Esophagus squamous epithelium (tissue), 5 donors: ENCODE measurements around the gene PITHD1. TPM values are rescaled to one million over a fixed set of nuclear protein-coding genes. Genes with fewer than 3 reads are reported as not detected.

Experiments
- DNase-seq: peaks from one replicate; lab custom pipeline; 2025; lab: John Stamatoyannopoulos, UW
- H3K27ac ChIP-seq, 4 donors: fragments of 200-600 bp; sonication (generic); one replicate each; pipeline ENCODE4 v1.5.1; 2016 to 2019; ENCODE audit warnings: mild to moderate bottlenecking in 1 of 4
- H3K27me3 ChIP-seq, 4 donors: fragments of 200-600 bp; sonication (generic); 1 replicate in 3 of 4; 2 replicates in 1 of 4; pipeline versions ENCODE4 v1.5.1 to v1.6.0; 2017 to 2021; ENCODE audit warnings: antibody characterized with exemption in 1 of 4
- H3K36me3 ChIP-seq, 3 donors: fragments of 200-600 bp; sonication (generic); one replicate each; pipeline ENCODE4 v1.5.1; 2016 to 2019
- H3K4me1 ChIP-seq, 3 donors: fragments of 200-600 bp; sonication (generic); one replicate each; pipeline ENCODE4 v1.5.1; 2017 to 2019
- H3K4me3 ChIP-seq, 4 donors: fragments of 200-600 bp; sonication (generic); 1 replicate in 3 of 4; 2 replicates in 1 of 4; pipeline ENCODE4 v1.5.1; 2016 to 2019; ENCODE audit warnings: mild to moderate bottlenecking in 2 of 4, moderate library complexity in 1 of 4
- H3K9me3 ChIP-seq, 3 donors: fragments of 200-600 bp; sonication (generic); one replicate each; pipeline ENCODE4 v1.5.1; 2016 to 2019
- POLR2A ChIP-seq, 4 donors: fragments of 450-650 bp; IDR thresholded peaks; one replicate each; pipeline ENCODE4 v1.6.1; 2017; ENCODE audit warnings: antibody characterized with exemption in 4 of 4, mild to moderate bottlenecking in 4 of 4, moderate library complexity in 3 of 4
- WGBS, 2 donors: methylation state at CpG; one replicate each; pipeline ENCODE4 v1.1.5; 2018; 5-methylcytosine and 5-hydroxymethylcytosine counted together
- intact Hi-C: fragments of 100-400 bp; cut with DNase I; formaldehyde crosslinking; loops from one replicate; pipeline ENCODE4 v1.15.0; 2022
- total RNA-seq, 4 donors: library from RNA; depleted of rRNA; stranded (reverse); fragments of >200 nt; gene quantifications; one replicate each; pipeline ENCODE4 v1.1.0, GENCODE V29; 2016
- TF ChIP-seq, protein P1 (sequence below), 6 experiments: fragments of 450-650 bp in 4 of 6; fragments of 200-600 bp in 2 of 6; sonication (generic) in 2 of 6; IDR thresholded peaks; one replicate each; pipeline ENCODE4 v1.5.1; 2016 to 2019; ENCODE audit warnings: antibody characterized with exemption in 6 of 6, mild to moderate bottlenecking in 4 of 6, moderate library complexity in 4 of 6
- donor health status: DM: yes; HTN: yes; CAD: no.

The PITHD1 gene
- total RNA-seq, 4 donors from 2014 or later: 57.4 to 86.3 (median 78.0) TPM

- Histone ChIP-seq H3K4me1 (peaks cover 12 to 25% (median 17%) of the 10 kb centered on the region in 3 donors), H3K36me3 (peaks cover 0 to 68% (median 13%) of the 10 kb centered on the region in 3 donors), H3K9me3 (no peaks in the 10 kb centered on the region), H3K27me3 (no peaks in the 10 kb centered on the region), H3K4me3 (no peak overlapping the region), H3K27ac (no peak overlapping the region)
- TF ChIP-seq POLR2A (IDR thresholded peaks at IDR 0.05): no peak
- TF ChIP-seq, protein P1, sequence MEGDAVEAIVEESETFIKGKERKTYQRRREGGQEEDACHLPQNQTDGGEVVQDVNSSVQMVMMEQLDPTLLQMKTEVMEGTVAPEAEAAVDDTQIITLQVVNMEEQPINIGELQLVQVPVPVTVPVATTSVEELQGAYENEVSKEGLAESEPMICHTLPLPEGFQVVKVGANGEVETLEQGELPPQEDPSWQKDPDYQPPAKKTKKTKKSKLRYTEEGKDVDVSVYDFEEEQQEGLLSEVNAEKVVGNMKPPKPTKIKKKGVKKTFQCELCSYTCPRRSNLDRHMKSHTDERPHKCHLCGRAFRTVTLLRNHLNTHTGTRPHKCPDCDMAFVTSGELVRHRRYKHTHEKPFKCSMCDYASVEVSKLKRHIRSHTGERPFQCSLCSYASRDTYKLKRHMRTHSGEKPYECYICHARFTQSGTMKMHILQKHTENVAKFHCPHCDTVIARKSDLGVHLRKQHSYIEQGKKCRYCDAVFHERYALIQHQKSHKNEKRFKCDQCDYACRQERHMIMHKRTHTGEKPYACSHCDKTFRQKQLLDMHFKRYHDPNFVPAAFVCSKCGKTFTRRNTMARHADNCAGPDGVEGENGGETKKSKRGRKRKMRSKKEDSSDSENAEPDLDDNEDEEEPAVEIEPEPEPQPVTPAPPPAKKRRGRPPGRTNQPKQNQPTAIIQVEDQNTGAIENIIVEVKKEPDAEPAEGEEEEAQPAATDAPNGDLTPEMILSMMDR (IDR thresholded peaks at IDR 0.05): no peak
- intact Hi-C loops: no loop called here
- no peak for DNase-seq
- 88 to 94% methylated on average over 2 to 3 of the region's 3 CpGs for WGBS, 2 donors
Observed at GRCh38 chr1:23787701-23788100, 9.5 kb downstream of the PITHD1 start.

DNA sequence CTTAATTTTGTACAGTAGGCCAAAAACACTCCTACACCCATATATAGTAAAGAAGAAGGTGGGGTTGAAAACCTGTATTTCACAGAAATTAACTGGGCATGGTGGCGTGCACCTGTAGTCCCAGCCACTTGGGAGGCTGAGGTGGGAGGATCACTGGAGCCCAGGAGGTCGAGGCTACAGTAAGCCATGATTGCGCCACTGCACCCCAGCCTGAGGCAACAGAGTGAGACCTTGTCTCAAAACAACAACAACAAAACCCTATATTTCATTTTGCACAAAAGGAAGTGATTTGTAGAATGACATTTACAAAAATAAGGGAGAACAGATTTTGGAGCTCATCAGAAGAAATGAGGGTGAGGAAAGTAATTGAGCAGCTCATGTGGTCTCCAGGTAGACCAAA is 10.5 kb downstream of the PITHD1 start:
- no peak overlapping the region for H3K27ac ChIP-seq
- intact Hi-C loops: no loop called here
- TF ChIP-seq POLR2A (IDR thresholded peaks at IDR 0.05): no peak
- TF ChIP-seq, protein P1 (IDR thresholded peaks at IDR 0.05): no peak
- no peak overlapping the region for H3K4me3 ChIP-seq
- H3K36me3 ChIP-seq: peaks cover 7 to 68% (median 14%) of the 10 kb centered on the region in 3 donors
- no peak for DNase-seq
- no peaks in the 10 kb centered on the region for H3K27me3 ChIP-seq
- H3K9me3 ChIP-seq: no peaks in the 10 kb centered on the region
- H3K4me1 ChIP-seq: peaks cover 19 to 35% (median 26%) of the 10 kb centered on the region in 3 donors
- 77 to 89% methylated on average over 3 of the region's 3 CpGs for WGBS, 2 donors

GRCh38 chr1:23790696-23791515 is 12.7 kb downstream of the PITHD1 start, which contains the start of gene LYPLA2:
Gene LYPLA2, plus strand, starts transcription at chr1:23791145. Its CDS starts 1,538 bp downstream, at chr1:23792683.
- WGBS, 2 donors: 1 to 3% methylated on average over 11 to 26 of the region's 47 CpGs

GRCh38 chr1:23791516-23792047 is 13.4 kb downstream of the PITHD1 start:
- Histone ChIP-seq H3K27me3 (no peaks in the 10 kb centered on the region), H3K4me3 (peak overlapping the region; percentile 52 to 93 (median 78)), H3K36me3 (peaks cover 16 to 68% (median 19%) of the 10 kb centered on the region in 3 donors), H3K4me1 (peaks cover 20 to 45% (median 26%) of the 10 kb centered on the region in 3 donors), H3K27ac (peak overlapping the region; percentile 80 to 90 (median 85)), H3K9me3 (no peaks in the 10 kb centered on the region)
- DNase-seq: no peak
- intact Hi-C loops: no loop called here
- TF ChIP-seq, protein P1 (IDR thresholded peaks at IDR 0.05): peak in 1 of 6 experiments; percentile 18
- no peak for TF ChIP-seq POLR2A (IDR thresholded peaks at IDR 0.05)
- 0% methylated on average over 8 to 12 of the region's 15 CpGs for WGBS, 2 donors

More at GRCh38 chr1:23790696-23791515, 12.7 kb downstream of the PITHD1 start, which contains the start of gene LYPLA2:
- intact Hi-C loops: no loop called here
- TF ChIP-seq, protein P1 (IDR thresholded peaks at IDR 0.05): peak in 2 of 6 experiments; percentile 4 to 26
- TF ChIP-seq POLR2A (IDR thresholded peaks at IDR 0.05): peak in 3 of 4 donors; percentile 15 to 30 (median 26)
- Histone ChIP-seq H3K4me3 (peak within 1 kb of the TSS; percentile 52 to 93 (median 78)), H3K27me3 (no peaks in the 10 kb centered on the region), H3K4me1 (peaks cover 20 to 38% (median 26%) of the 10 kb centered on the region in 3 donors), H3K9me3 (no peaks in the 10 kb centered on the region), H3K27ac (peak within 1 kb of the TSS; percentile 80 to 90 (median 85)), H3K36me3 (peaks cover 11 to 68% (median 19%) of the 10 kb centered on the region in 3 donors)
- peak; percentile 41 for DNase-seq
